GM19043 (cell line): ENCODE measurements around the gene RANGRF.

Experiments used
- ATAC-seq: cut with Tn5 transposase; IDR thresholded peaks from one replicate; pipeline ENCODE4 v1.9.1; 2021; ENCODE audit warnings: low read depth; ENCODE audit not compliant: unreplicated experiment

RANGRF gene

DNA sequence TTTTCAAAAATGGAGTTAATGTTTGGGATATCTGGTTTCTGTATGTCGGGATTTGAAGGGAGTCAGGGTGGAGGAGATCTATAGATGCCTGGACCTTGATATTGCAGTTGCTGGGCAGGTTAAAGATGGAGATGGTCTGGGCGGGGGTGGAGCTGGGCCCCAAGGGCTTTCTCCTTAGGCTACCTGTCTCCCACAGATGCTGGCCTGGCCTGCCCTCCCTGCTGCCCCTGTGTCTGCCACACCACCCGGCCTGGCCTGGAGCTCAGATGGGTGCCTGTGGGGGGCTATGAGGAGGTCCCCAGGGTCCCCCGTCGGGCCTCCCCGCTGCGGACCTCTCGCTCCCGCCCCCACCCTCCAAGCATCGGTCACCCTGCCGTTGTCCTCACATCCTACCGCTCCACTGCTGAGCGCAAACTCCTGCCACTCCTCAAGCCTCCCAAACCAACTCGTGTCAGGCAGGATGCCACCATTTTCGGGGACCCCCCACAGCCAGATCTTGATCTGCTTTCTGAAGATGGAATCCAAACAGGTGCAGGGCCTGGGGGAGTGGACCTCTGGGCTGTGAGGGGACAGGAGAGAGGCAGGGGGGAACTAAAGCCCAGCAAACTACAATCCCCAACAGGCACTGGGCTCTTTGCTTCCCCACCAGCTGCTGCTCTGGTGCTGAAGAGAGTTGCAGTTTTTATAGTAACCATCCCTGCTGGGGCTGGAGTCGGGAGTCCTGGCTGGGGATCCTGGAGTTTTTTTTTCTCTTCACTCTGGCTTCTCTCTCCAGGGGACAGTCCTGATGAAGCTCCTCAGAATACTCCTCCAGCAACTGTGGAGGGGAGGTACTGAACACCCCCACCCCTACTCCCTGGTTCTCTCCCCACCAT is 24.5 kb downstream of the RANGRF start:
- ATAC-seq, result no peak

DNA sequence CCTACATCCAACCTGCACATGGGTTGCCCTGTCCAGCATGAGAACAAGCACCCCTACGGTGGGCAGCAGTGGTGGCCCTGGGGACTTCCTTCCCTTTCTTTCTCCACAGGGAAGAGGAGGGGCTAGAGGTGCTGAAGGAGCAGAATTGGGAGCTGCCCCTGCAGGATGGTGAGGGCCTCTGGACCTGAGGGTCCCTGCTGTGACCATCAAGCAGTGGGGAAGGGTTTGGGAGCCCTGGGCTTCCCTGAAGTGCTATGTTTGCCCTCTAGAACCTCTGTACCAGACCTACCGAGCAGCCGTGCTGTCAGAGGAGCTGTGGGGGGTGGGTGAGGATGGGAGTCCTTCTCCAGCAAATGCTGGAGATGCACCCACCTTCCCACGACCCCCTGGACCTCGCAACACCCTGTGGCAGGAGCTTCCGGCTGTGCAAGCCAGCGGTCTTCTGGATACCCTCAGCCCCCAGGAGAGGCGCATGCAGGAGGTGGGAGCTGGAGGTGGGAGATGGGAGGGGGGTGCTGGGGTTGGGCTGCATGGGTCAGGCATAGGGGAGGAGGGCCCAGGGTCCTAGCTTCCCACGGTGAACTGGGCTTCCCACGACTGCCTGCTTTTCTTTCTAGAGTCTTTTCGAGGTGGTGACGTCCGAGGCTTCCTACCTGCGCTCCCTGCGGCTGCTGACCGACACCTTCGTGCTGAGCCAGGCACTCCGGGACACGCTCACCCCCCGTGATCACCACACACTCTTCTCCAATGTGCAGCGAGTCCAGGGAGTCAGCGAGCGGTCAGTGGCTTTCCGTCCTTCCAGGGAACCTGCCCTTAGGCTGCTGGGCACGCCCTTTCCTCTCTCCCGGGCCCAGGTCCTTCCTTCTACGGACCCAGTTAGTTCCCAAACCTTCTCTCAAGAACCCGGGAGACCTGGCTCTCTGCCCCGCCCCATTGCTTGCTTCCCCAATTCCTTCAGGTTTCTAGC is 26.6 kb downstream of the RANGRF start:
- no peak for ATAC-seq

DNA sequence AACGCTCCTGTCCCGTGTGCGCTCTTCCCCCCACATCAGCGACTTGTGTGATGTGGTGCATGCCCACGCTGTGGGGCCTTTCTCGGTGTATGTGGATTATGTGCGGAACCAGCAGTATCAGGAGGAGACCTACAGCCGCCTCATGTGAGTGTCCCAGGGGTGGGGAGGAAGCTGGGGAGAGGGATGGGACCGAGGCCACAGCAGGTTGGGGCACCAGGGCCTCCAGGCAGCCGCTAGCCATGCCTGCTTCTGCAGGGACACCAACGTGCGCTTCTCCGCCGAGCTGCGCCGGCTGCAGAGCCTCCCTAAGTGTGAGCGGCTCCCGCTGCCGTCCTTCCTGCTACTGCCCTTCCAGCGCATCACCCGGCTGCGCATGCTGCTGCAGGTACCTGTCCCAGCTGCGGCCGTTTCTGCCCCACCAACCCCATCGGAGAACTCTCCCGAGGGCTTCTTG is 27.3 kb downstream of the RANGRF start:
- ATAC-seq, result no peak

DNA sequence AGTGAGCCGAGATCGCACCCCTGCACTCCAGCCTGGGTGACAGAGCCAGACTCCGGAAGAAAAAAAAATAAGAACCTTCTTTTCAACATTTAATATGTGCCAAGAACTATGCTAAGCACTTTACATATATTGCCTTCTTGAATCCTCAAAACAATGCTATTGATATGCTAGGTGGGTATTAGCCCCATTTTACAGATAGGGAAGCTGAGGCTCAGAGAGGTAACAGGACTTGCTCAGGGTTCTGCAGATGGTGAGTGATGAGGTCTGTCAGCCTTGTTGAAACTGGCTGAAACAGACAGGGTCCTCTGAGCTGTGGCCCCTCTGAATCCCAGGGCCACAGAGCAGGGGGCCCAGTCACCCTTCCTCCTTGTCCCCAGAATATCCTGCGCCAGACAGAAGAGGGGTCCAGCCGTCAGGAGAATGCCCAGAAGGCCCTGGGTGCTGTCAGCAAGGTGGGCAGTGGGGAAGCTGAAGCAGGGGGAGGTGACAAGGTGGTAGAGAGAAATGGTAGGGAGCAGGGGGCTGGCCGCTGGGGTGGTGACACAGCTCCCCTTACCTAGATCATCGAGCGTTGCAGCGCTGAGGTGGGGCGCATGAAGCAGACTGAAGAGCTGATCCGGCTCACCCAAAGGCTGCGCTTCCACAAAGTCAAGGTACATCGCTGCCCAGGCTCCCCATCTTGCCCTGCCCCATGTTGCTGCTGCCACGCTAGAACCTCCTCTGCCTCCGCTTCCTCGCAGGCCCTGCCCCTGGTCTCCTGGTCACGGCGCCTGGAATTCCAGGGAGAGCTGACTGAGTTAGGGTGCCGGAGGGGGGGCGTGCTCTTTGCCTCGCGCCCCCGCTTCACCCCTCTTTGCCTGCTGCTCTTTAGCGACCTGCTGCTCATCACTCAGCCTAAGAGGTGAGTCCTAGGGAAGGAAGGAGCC is 29.8 kb downstream of the RANGRF start:
- no peak for ATAC-seq

DNA sequence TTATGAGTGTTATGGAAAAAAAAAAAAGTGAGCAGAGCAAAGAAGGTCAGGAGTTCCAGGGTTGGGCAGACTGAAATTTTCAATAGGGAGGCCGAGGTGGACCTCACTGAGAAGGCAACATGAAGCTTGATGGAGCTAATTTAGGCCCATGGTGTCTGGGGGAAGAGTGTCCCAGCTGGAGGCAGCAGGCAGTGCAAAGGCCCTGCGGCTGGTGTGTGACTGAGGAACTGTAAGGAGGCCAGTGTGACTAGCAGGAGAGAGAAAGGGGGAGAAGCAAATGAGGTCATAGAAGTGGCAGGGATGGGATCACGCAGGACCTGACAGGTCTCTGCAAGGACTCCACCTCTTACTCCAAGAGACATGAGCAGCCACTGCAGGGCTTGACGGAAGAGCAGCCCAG is 31.8 kb downstream of the RANGRF start:
- ATAC-seq, result no peak

DNA sequence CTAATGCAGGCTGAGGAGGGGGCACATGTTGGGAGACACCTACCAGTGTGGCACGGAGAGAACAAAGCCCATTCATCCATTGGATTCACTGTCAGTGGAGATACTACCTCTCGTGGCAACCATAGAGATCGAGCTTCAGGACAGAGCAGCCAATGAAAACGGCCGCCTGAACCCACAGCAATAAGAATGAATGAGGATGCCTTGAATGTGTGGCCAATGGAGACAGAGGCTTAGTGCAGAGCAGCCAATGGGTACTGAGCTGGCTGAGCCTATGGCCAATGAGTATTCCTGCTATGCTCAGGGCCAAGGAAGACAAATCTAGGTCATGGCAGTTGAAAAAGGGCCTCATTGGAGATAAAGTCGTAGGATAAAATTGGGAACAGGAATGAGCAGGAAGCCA is 32.5 kb downstream of the RANGRF start:
- no peak for ATAC-seq

DNA sequence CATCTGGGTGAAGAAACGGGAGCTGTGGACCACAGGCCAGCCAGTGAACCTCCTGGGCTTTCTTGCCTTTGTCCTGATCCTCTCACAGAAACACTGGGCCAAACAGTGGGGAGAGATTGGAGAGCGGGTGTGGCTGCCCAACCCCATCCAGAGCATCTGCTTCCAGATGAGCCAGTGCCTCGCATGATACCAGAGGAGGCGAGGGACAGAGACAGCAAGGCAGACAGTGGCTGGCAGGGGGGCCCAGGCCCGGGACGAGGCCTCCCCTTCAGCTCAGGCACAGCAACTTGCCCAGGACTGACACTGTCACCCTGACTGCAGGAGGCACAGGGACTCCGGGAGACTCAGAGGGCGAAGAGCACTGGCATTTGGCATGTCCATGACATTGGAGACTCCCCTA is 33.6 kb downstream of the RANGRF start:
- no peak for ATAC-seq

DNA sequence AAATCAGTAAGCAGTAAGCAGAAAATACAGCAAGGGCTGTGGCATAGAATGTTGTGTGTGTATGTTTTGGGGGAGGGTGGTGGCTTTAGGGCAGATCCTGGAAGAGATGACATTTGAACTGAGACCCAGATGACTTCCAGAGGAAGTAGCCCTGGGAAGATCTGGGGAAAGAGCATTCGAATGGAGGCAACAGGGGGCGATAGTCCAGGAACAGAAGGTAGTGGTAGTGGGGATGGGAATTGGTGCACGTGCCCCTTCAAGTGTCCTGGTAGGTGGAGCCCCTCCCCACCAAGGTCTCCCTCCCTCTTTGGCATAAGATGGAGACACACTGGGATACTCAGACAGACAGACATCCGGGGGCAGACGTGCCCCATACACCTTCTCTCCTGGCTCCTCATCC is 35.7 kb downstream of the RANGRF start:
- no peak for ATAC-seq

DNA sequence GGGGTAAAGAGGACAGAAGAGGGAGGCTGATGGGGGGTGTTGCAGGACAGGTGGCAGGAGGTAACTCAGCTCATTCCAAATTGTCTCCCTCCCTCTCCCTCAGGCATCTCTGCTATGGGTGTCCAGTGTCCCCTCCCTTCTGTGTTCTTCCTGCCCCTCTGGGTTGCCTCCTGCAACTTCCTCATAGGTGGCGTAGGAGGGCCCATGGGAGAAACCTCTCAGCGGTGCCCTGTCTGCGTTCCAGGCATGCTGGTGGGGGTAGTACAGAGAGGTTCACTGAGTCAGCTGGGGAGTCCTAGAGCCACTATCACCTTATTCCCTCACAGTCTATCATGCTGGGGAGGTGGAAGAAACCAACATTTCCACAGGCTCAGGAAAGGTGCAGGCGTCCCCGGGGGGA is 36.5 kb downstream of the RANGRF start:
- no peak for ATAC-seq

DNA sequence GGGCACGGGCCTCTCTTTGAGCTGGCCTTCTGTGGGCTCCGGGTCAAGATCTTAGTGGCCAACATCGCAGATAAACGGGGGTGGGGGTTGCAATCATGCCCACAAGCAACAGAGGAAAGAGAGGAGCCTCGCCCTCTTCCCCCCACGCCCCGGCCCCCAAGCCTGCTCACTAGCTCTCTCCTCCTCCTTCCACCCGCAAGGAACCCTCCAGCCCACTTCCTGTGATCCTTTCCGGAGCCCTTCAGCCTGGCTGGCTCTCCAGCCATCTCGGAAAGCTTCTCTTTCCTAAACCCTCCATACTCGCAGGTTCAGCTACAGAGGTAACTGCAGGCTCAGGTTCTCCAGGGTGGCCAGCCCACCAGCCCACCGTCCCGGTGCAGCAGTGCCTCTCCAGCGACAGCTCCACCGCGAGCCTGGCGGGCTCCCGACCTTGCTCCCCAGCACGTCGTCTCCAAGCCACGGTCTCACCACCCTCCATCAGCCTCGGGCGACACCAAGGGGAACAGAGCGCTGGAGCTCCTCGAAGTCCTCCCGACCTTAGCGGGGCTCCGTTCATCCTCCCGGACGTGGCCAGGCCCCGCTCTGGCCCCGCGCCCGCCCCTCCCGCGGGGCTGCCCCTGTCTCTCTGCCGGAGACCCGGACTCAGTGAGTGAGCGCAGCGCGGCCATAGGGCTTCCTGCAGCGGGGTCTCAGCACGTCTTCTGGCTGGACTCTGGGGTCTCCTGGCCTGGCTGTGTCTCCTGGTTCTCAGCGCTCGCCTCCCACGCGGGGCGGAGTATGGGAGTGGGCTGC is 38.2 kb downstream of the RANGRF start:
- ATAC-seq, result no peak

DNA sequence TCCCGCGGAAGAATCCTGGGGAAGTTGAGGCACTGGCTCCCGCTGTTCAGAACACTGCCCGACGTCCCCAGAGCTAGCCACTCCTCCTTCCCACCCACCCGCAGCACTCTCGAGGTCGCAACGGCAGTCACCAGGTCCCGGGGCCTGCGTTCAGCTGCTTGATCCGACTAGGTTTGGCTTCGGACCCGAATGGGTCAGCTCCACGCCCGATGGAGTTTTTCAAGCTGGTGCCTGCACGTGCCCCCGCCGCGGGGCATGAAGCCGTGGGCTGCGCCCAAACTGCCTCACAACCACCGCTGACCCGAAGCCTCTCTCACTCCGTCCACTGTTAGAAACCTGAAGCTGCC is 38.8 kb downstream of the RANGRF start:
- ATAC-seq, result no peak

DNA sequence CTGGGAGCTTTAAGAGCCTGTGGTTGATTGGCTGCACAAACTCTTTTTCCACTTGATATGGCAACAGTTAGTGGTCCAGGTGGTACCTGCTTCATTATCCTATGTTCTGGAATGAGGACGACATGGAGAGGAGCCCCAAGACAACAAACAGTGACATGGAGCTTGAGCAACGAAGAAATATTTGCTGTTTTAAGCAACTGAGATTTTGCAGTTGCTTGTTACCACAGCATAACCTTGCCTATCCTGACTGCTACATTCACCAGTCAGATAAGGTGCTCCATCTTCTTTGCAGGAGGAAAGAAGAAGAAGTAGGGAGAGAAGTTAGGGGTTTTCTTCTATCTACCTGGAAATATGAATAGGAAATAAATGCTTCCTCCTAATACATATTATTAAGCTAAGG is 43.7 kb downstream of the RANGRF start:
- no peak for ATAC-seq

DNA sequence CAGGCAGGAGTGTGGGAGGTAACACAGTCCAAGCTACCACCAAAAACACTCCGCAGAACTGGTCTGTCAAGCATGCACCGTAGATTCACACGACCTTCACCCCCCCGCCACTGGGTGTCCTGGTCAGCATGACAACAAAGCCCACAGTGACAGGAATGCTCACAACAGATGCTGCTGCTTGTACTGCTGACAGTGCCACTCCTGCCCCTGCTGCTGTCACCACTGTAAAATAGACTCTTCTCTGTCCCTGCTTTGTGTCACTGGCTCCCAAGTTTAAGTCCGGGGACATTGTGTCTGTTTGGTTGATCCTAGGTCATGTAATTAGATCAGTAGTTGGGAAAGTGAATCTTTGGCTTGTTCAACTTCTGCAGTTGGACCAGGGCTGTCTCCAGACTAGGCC is 44.2 kb downstream of the RANGRF start:
- no peak for ATAC-seq

DNA sequence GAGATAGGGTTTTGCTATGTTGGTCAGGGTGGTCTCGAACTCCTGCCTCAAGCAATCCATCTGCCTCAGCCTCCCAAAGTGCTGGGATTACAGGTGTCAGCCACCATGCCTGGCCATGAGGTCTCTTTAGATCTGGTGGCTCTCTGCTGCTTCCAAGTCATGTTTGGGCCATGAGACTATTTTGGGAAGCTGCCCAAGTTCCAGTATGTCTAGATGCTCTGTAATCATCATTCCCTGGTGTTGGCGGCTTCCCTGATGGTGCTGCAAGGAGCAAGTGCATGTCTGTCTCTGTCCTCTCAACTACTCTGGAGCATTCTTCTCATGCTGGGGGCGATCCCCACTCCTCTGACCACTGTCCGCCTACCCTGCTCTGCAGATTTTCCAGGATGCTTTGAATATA is 44.8 kb downstream of the RANGRF start:
- ATAC-seq, result no peak

DNA sequence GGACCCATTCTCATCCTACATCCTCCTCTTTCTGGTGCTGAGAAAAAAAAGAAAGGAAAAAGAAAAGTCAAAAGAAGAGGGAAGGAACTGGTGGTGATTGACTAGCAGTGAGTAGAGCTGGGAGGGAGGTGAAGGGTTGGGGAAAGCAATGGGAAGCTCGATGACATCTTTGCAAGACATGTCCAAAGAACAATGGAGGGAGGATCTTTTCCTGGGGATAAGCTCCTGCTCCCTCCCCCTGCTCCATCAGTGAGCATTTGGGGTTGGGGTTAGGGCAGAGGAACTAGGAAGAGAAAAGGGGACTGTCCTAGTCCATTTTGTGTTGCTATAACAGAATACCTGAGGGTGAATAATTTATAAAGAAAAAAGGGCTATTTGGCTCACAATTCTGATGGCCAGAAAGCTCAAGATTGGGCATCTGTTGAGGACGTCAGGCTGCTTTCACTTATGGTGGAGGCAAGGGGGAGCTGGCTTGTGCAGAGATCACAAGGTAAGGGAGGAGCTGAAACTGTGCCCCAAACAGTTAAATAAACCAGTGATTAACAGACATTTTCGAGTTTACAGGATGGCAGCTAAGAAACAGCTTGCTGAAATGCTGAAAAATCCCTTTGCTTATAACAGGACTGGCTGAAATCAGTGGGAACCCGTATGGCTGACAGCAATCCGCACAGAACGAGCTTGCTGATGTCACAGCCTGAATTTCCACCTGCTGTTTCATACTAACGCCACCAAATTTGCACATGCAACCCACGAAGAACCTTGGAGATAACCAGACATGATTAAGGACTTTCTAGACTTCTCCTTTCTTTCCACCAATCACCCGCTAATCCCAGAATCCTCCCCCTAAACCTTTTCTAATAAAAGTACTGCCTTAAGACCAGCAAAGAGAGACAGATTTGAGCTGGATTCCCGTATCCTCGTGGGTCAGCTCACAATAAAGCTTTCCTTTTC is 49.6 kb downstream of the RANGRF start:
- no peak for ATAC-seq

DNA sequence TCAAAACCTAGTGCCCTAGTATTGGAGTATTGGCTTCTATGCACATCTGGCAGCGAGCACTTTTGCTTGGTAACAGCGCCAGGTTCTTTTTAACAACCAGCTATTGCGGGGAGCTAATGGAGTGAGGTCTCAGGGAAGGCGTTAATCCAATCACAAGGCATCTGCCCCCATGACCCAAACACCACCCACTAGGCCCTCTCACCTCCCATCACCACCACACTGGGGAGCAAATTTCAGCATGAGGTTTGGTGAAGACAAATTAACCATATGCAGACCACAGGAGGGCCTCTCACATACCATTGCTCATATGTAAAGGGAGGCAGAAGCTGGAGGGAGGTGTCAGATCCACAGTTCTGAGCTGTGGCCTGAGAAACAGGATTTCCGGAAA is 50.3 kb downstream of the RANGRF start:
- ATAC-seq, result no peak

DNA sequence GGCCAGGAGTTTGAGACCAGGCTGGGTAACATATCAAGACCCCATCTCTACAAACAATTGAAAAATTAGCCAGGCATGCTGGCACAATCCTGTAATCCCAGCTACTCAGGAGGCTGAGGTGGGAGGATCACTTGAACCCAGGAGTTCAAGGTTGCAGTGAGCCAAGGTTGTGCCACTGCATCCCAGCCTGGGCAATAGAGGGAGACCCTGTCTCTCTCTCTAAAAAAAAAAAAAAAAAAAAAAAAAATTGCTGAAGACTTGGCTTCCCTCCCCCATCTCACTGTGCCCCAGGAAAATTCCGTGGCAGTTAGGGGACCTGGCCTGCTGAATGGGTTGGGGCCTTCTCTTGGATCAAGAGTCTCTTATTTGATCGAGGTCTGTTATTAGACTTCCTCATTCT is 51.1 kb downstream of the RANGRF start, which contains the start of gene ODF4:
Gene ODF4, plus strand, starts transcription at position 301 of the 400 bp plus-strand sequence. CDS start 212 bp downstream, outside the sequence.
- no peak for ATAC-seq
